K562 (cell line): ENCODE results near the gene RNASEH2A. TPM values are rescaled to one million over a fixed set of nuclear protein-coding genes. Genes with fewer than 3 reads are reported as not detected.

ENCODE experiments used
- CAMTA2 ChIP-seq: fragments of 250-450 bp; sonication (Bioruptor Pico); conservative IDR thresholded peaks from 2 replicates; pipeline ENCODE4 v1.5.1; 2022
- CREB1 ChIP-seq, 2 experiments: sonication (generic) in 1 of 2; formaldehyde crosslinking in 1 of 2; IDR thresholded peaks; 2 replicates each; pipeline versions ENCODE4 v1.6.1 to v1.8.0; 2012 to 2022; ENCODE audit warnings: inconsistent platforms in 1 of 2, mild to moderate bottlenecking in 1 of 2, missing genetic modification reagents in 1 of 2, moderate library complexity in 1 of 2
- CUX1 ChIP-seq: fragments of 200-800 bp; sonication (Bioruptor generic); IDR thresholded peaks from 2 replicates; pipeline ENCODE4 v1.6.1; 2016; ENCODE audit warnings: missing genetic modification characterization, missing compliant biosample characterization
- E2F6 ChIP-seq, 2 experiments: IDR thresholded peaks; 2 replicates each; pipeline ENCODE4 v1.6.1; 2011; ENCODE audit warnings: borderline replicate concordance in 1 of 2, control low read depth in 1 of 2, low read depth in 1 of 2, low read length in 1 of 2, mild to moderate bottlenecking in 1 of 2, mixed read lengths in 1 of 2, moderate library complexity in 1 of 2; ENCODE audit not compliant: insufficient read depth in 1 of 2, insufficient read length in 1 of 2, poor library complexity in 1 of 2, severe bottlenecking in 1 of 2; ENCODE audit errors: extremely low read depth in 1 of 2
- MAX ChIP-seq: sonication (generic); formaldehyde crosslinking; IDR thresholded peaks from 2 replicates; pipeline ENCODE4 v1.9.0; 2022; ENCODE audit warnings: mild to moderate bottlenecking, missing genetic modification reagents
- PTTG1 ChIP-seq: fragments of 450-650 bp; IDR thresholded peaks from 2 replicates; pipeline ENCODE4 v1.6.1; 2016; ENCODE audit warnings: low read depth, mild to moderate bottlenecking, missing genetic modification characterization, missing compliant biosample characterization
- SAP30 ChIP-seq: fragments of 200-600 bp; sonication (generic); IDR thresholded peaks from 2 replicates; pipeline ENCODE4 v1.6.1; 2012; ENCODE audit warnings: borderline replicate concordance, low read depth, mild to moderate bottlenecking, moderate library complexity, low read length, control low read depth, inconsistent platforms; ENCODE audit not compliant: insufficient read depth, poor library complexity, severe bottlenecking
- SOX6 ChIP-seq: fragments of 450-650 bp; IDR thresholded peaks from 2 replicates; pipeline ENCODE4 v1.6.1; 2014; ENCODE audit warnings: mild to moderate bottlenecking
- ZMIZ1 ChIP-seq, 2 experiments: fragments of 150-350 bp in 1 of 2; IDR thresholded peaks; 2 replicates each; pipeline ENCODE4 v1.6.1; 2012 to 2016; ENCODE audit warnings: low read depth in 2 of 2, low read length in 2 of 2, mild to moderate bottlenecking in 1 of 2, moderate library complexity in 1 of 2
- ZNF398 ChIP-seq: fragments of 250-450 bp; sonication (Bioruptor Pico); IDR thresholded peaks from 2 replicates; pipeline ENCODE4 v1.8.0; 2021; ENCODE audit warnings: moderate library complexity, mild to moderate bottlenecking, inconsistent platforms
- ZNF668 ChIP-seq: fragments of 250-450 bp; sonication (Bioruptor Pico); IDR thresholded peaks from 2 replicates; pipeline ENCODE4 v1.8.0; 2022; ENCODE audit warnings: mild to moderate bottlenecking, inconsistent platforms
- ZNF785 ChIP-seq: fragments of 250-450 bp; sonication (Bioruptor Pico); IDR thresholded peaks from 2 replicates; pipeline ENCODE4 v1.4.0; 2020; ENCODE audit warnings: mild to moderate bottlenecking
- polyA plus RNA-seq, 8 experiments: library from polyadenylated mRNA; depleted of rRNA in 4 of 8; stranded (reverse) in 5 of 8; unstranded in 3 of 8; fragments of >200 nt; fragmentation: Nextera tagmentation in 2 of 8; fragmentation: Illumina TruSeq in 1 of 8; extraction: Ambion mirVana in 2 of 8; extraction: Trizol in 1 of 8; gene quantifications; 2 replicates each; pipeline versions ENCODE4 v1.2.1 to v1.2.3, GENCODE V29; 2011 to 2014; ENCODE audit warnings: inconsistent platforms in 1 of 8, missing spikeins in 1 of 8
- total RNA-seq, 7 experiments: library from RNA; depleted of rRNA in 6 of 7; stranded (reverse); fragments of >200 nt in 6 of 7; fragmentation: Illumina TruSeq in 2 of 7; extraction: Trizol in 2 of 7; gene quantifications; 2 replicates each; pipeline versions ENCODE4 v1.2.1 to v1.2.3, GENCODE V29; 2011 to 2021; ENCODE audit warnings: low replicate concordance in 1 of 7

RNASEH2A gene
- total and polyA plus RNA-seq, 9 of the 15 experiments (the other 6 are each of a cell fraction or from before 2014, with no cell fraction given) = 22.3 to 78.0 (median 61.7) TPM

- TF ChIP-seq ZMIZ1 (IDR thresholded peaks at IDR 0.05; ENCODE audit: low read depth in 2 of 2, low read length in 2 of 2) = no peak
- peak; percentile 78 for TF ChIP-seq MAX (CRISPR knock-in tag)
- TF ChIP-seq CAMTA2 (CRISPR knock-in tag) = no peak
- TF ChIP-seq SOX6 = no peak
- TF ChIP-seq E2F6 (IDR thresholded peaks at IDR 0.05; ENCODE audit: borderline replicate concordance in 1 of 2, extremely low read depth in 1 of 2, insufficient read depth in 1 of 2, insufficient read length in 1 of 2, low read depth in 1 of 2, low read length in 1 of 2, poor library complexity in 1 of 2, severe bottlenecking in 1 of 2) = peak in 1 of 2 experiments; percentile 16
- TF ChIP-seq ZNF398 = no peak
- no peak for TF ChIP-seq PTTG1 (tag)
- no peak for TF ChIP-seq CREB1 (IDR thresholded peaks at IDR 0.05)
- no peak; the same call in 1 of the 2 replicates for TF ChIP-seq CREB1 (CRISPR knock-in tag; IDR thresholded peaks at IDR 0.05)
- no peak for TF ChIP-seq ZNF785 (CRISPR knock-in tag)
- no peak for TF ChIP-seq ZNF668 (CRISPR knock-in tag)
- TF ChIP-seq SAP30 = no peak
- no peak for TF ChIP-seq CUX1
Measured at GRCh38 chr19:12796146-12797071, 10.0 kb upstream of the RNASEH2A start (continued).
